ENCODE measurements around the gene CLEC4E.

Gene CLEC4E

GRCh38 chr12:8508910-8509841 is 31.5 kb downstream of the CLEC4E start:
- Histone ChIP-seq H3K9me3 (no peaks in the 10 kb centered on the region), H3K4me1 (no peaks in the 10 kb centered on the region), H3K36me3 (no peaks in the 10 kb centered on the region), H3K27ac (no peak overlapping the region), H3K4me3 (no peak overlapping the region), H3K27me3 (peaks cover 0 to 11% of the 10 kb centered on the region in 2 donors)
- intact Hi-C loops (cut with DNase I; ENCODE audit: low total_unique reads), result no loop called here
- no peak for TF ChIP-seq CTCF (IDR thresholded peaks at IDR 0.05)
- DNase-seq, result no peak

GRCh38 chr12:8508223-8508622 is 32.5 kb downstream of the CLEC4E start:
- Histone ChIP-seq H3K4me1 (no peaks in the 10 kb centered on the region), H3K9me3 (no peaks in the 10 kb centered on the region), H3K27ac (no peak overlapping the region), H3K27me3 (peaks cover 0 to 11% of the 10 kb centered on the region in 2 donors), H3K4me3 (no peak overlapping the region), H3K36me3 (no peaks in the 10 kb centered on the region)
- DNase-seq, result no peak
- no peak for TF ChIP-seq CTCF (IDR thresholded peaks at IDR 0.05)
- intact Hi-C loops (cut with DNase I; ENCODE audit: low total_unique reads), result no loop called here

GRCh38 chr12:8507596-8507995 is 33.1 kb downstream of the CLEC4E start:
- H3K4me3 ChIP-seq, result no peak overlapping the region
- peaks cover 0 to 11% of the 10 kb centered on the region in 2 donors for H3K27me3 ChIP-seq
- H3K36me3 ChIP-seq, result no peaks in the 10 kb centered on the region
- H3K4me1 ChIP-seq, result no peaks in the 10 kb centered on the region
- intact Hi-C loops (cut with DNase I; ENCODE audit: low total_unique reads), result no loop called here
- H3K27ac ChIP-seq, result no peak overlapping the region
- no peak for DNase-seq
- no peaks in the 10 kb centered on the region for H3K9me3 ChIP-seq
- TF ChIP-seq CTCF (IDR thresholded peaks at IDR 0.05), result no peak

- no peak overlapping the region for H3K27ac ChIP-seq
- H3K36me3 ChIP-seq, result no peaks in the 10 kb centered on the region
- H3K4me3 ChIP-seq, result no peak overlapping the region
- no peak for TF ChIP-seq CTCF (IDR thresholded peaks at IDR 0.05)
- no peaks in the 10 kb centered on the region for H3K4me1 ChIP-seq
- H3K27me3 ChIP-seq, result peaks cover 0 to 10% of the 10 kb centered on the region in 2 donors
- H3K9me3 ChIP-seq, result no peaks in the 10 kb centered on the region
- intact Hi-C loops (cut with DNase I; ENCODE audit: low total_unique reads), result no loop called here
- DNase-seq, result no peak
Measured at GRCh38 chr12:8504351-8504750, 36.4 kb downstream of the CLEC4E start.

GRCh38 chr12:8501720-8502119 is 39.0 kb downstream of the CLEC4E start:
- H3K36me3 ChIP-seq, result no peaks in the 10 kb centered on the region
- H3K4me1 ChIP-seq, result no peaks in the 10 kb centered on the region
- no peak for TF ChIP-seq CTCF (IDR thresholded peaks at IDR 0.05)

More at GRCh38 chr12:8501720-8502119, 39.0 kb downstream of the CLEC4E start:
- H3K4me3 ChIP-seq, result no peak overlapping the region
- H3K27ac ChIP-seq, result no peak overlapping the region
- intact Hi-C loops (cut with DNase I; ENCODE audit: low total_unique reads), result no loop called here
- no peaks in the 10 kb centered on the region for H3K27me3 ChIP-seq
- DNase-seq, result no peak
- no peaks in the 10 kb centered on the region for H3K9me3 ChIP-seq

Measured in tibial artery (tissue), 4 donors.